RWPE2 (cell line): ENCODE measurements around the gene APP.

ENCODE experiments used
- ATAC-seq: fragments of 200-7000 bp; cut with Tn5 transposase; 3 replicates; pipeline ENCODE4 v1.9.1; 2021; ENCODE audit warnings: low read depth
- DNase-seq: peaks from one replicate; pipeline ENCODE4 v3.0.0-alpha.2; 2020; ENCODE audit warnings: low spot score
- H3K27ac ChIP-seq: fragments of 450-650 bp; 2 replicates; pipeline ENCODE4 v1.5.1; 2017; ENCODE audit warnings: mild to moderate bottlenecking; ENCODE audit not compliant: poor library complexity, severe bottlenecking
- H3K27me3 ChIP-seq: fragments of 250-450 bp; sonication (Bioruptor Pico); 2 replicates; pipeline ENCODE4 v1.5.1; 2021; ENCODE audit warnings: mild to moderate bottlenecking, moderate library complexity; ENCODE audit not compliant: insufficient read depth, poor library complexity, severe bottlenecking
- H3K36me3 ChIP-seq: fragments of 250-450 bp; sonication (Bioruptor Pico); 2 replicates; pipeline ENCODE4 v1.5.1; 2020; ENCODE audit warnings: low read depth, mild to moderate bottlenecking, moderate library complexity
- H3K4me1 ChIP-seq: fragments of 250-450 bp; sonication (Bioruptor Pico); 2 replicates; pipeline ENCODE4 v1.5.1; 2021; ENCODE audit warnings: mild to moderate bottlenecking, moderate library complexity; ENCODE audit not compliant: insufficient read depth, poor library complexity, severe bottlenecking
- H3K4me3 ChIP-seq: fragments of 250-450 bp; sonication (Bioruptor Pico); 2 replicates; pipeline ENCODE4 v1.5.1; 2021; ENCODE audit warnings: mild to moderate bottlenecking, moderate library complexity; ENCODE audit not compliant: severe bottlenecking
- H3K9me3 ChIP-seq: fragments of 250-450 bp; sonication (Bioruptor Pico); 2 replicates; pipeline ENCODE4 v1.5.1; 2021; ENCODE audit warnings: mild to moderate bottlenecking, moderate library complexity; ENCODE audit not compliant: severe bottlenecking
- CTCF ChIP-seq: fragments of 450-650 bp; IDR thresholded peaks from one replicate; pipeline ENCODE4 v1.5.1; 2017; ENCODE audit warnings: mild to moderate bottlenecking, moderate library complexity; ENCODE audit not compliant: poor library complexity, severe bottlenecking

APP gene

DNA sequence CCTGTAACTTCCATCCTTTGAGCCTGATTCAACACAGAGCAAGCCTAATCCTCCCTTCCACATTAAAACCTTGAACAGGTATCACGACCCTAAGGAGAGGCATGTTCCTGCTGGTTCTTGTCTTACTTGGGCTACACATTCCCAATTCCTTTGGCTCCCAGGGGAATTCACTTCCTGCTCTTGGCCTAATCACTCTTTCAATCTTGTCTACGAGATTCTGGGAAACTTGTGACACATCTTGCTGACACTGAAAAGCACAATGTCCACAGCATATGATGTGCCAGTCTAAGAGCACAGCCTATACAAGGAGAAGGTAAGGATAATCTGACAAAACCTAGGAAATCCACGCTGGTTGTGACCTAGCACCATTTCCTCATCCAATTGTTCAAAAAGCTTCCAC is 271.9 kb downstream of the APP start:
- ATAC-seq (peak; percentile 31; the same call in 1 of the 3 replicates), DNase-seq (no peak)
- H3K4me3 ChIP-seq, result no peak overlapping the region
- H3K9me3 ChIP-seq, result no peaks in the 10 kb centered on the region
- TF ChIP-seq CTCF, result no peak
- H3K4me1 ChIP-seq, result peaks cover 3% of the 10 kb centered on the region
- H3K27me3 ChIP-seq, result no peaks in the 10 kb centered on the region
- H3K36me3 ChIP-seq, result peaks cover 66% of the 10 kb centered on the region
- peak overlapping the region; percentile 17 for H3K27ac ChIP-seq

DNA sequence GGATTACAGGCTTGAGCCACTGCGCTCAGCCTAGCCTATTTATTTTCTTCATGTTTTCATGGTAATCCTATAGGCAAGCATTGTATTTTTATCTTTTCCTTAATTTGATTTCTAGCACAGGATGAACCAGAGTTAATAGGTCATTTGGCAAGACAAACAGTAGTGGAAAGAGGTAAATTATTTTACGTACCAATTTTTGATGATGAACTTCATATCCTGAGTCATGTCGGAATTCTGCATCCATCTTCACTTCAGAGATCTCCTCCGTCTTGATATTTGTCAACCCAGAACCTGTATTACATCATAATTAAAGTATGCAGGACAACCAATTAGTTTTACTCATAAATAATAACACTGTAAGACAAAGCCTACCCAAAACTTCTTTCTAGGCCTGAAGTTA is 273.2 kb downstream of the APP start:
- H3K27me3 ChIP-seq, result no peaks in the 10 kb centered on the region
- ATAC-seq (no peak), DNase-seq (no peak)
- H3K36me3 ChIP-seq, result peaks cover 68% of the 10 kb centered on the region
- TF ChIP-seq CTCF, result no peak
- H3K4me3 ChIP-seq, result no peak overlapping the region
- H3K4me1 ChIP-seq, result peaks cover 3% of the 10 kb centered on the region
- H3K9me3 ChIP-seq, result no peaks in the 10 kb centered on the region
- H3K27ac ChIP-seq, result no peak overlapping the region

GRCh38 chr21:25896501-25897056 is 274.0 kb downstream of the APP start:
- no peaks in the 10 kb centered on the region for H3K9me3 ChIP-seq
- no peaks in the 10 kb centered on the region for H3K27me3 ChIP-seq
- H3K4me3 ChIP-seq, result no peak overlapping the region
- ATAC-seq (no peak), DNase-seq (no peak)
- TF ChIP-seq CTCF, result no peak
- peaks cover 3% of the 10 kb centered on the region for H3K4me1 ChIP-seq
- no peak overlapping the region for H3K27ac ChIP-seq
- H3K36me3 ChIP-seq, result peaks cover 72% of the 10 kb centered on the region

DNA sequence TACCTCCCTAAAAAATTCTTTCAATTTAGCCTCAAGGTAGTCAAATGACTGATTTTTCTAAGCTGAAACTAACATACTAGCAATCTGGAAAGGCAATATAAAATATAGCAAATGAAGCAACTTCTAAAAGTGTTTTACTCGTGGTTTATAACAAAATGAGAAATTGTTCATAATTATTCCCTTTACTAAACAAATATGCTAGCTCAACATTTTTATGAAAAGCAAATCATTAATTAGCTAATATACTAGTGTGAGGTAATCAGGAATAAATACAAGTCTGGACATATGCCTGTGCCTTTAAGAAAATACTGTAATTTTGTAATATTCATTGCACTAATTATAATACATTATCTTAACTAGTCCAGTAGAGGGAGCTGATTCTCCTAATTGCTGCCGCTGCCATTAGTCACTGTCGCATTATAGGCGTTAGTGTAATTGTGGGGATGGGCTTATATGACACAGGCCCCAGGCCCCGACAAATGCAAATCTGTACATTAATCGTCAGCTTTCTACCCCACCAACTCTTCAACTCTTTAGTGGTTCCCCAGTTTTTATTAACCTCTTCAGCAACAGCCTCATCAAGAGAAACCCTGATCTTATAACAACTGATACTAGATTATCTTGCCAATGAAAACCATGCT is 274.9 kb downstream of the APP start:
- TF ChIP-seq CTCF, result peak; percentile 78

DNA sequence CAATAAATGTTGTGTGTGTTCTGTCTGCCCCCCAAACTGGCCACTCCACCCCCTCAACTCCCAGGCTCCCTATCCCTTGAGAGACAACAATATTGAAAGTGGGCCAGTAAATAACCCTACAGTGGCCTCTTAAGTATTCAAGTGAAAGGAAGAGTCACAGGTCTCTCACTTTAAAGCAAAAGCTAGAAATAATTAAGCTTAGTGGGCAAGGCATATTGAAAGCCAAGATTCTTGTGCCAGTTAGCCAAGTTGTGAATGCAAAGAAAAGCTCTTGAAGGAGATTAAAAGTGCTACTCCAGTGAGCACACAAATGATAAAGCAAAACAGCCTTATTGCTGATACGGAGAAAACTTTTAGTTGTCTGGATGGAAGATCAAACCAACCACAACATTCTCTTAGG is 277.4 kb downstream of the APP start:
- peaks cover 94% of the 10 kb centered on the region for H3K36me3 ChIP-seq

More for the DNA sequence above, 274.9 kb downstream of the APP start:
- Histone ChIP-seq H3K9me3 (no peaks in the 10 kb centered on the region), H3K27ac (no peak overlapping the region), H3K4me1 (peaks cover 3% of the 10 kb centered on the region), H3K36me3 (peaks cover 81% of the 10 kb centered on the region), H3K27me3 (no peaks in the 10 kb centered on the region), H3K4me3 (no peak overlapping the region)
- ATAC-seq (peak; percentile 64), DNase-seq (no peak)

More for the DNA sequence above, 277.4 kb downstream of the APP start:
- Histone ChIP-seq H3K27me3 (no peaks in the 10 kb centered on the region), H3K4me1 (no peaks in the 10 kb centered on the region), H3K27ac (no peak overlapping the region), H3K4me3 (no peak overlapping the region), H3K9me3 (no peaks in the 10 kb centered on the region)
- no peak for TF ChIP-seq CTCF
- DNase-seq (no peak), ATAC-seq (no peak)
